Chondrocyte (in vitro differentiated cells): ENCODE results near the gene HECW1. TPM values are rescaled to one million over a fixed set of nuclear protein-coding genes. Genes with fewer than 3 reads are reported as not detected.

Experiments
- DNase-seq: peaks from one replicate; pipeline ENCODE4 v3.0.0; 2021; ENCODE audit warnings: mixed read lengths, low spot score
- H3K27ac Mint-ChIP-seq: one replicate; pipeline ENCODE4 v1.8.0; 2021; ENCODE audit warnings: mild to moderate bottlenecking, moderate library complexity, mixed read lengths; ENCODE audit not compliant: unreplicated experiment
- H3K27me3 Mint-ChIP-seq: 2 replicates; pipeline ENCODE4 v1.8.0; 2021; ENCODE audit warnings: low read depth, mixed read lengths
- H3K36me3 Mint-ChIP-seq: 2 replicates; pipeline ENCODE4 v1.8.0; 2021; ENCODE audit warnings: low read depth, mixed read lengths
- H3K4me1 Mint-ChIP-seq: 2 replicates; pipeline ENCODE4 v1.8.0; 2021; ENCODE audit warnings: low read depth, mild to moderate bottlenecking, mixed read lengths
- H3K4me3 Mint-ChIP-seq: one replicate; pipeline ENCODE4 v1.8.0; 2021; ENCODE audit warnings: mild to moderate bottlenecking, moderate library complexity, mixed read lengths; ENCODE audit not compliant: unreplicated experiment
- H3K9me3 Mint-ChIP-seq: 2 replicates; pipeline ENCODE4 v1.8.0; 2021; ENCODE audit warnings: low read depth, mixed read lengths
- CTCF ChIP-seq: fragments of 200-600 bp; sonication (generic); IDR thresholded peaks from 2 replicates; pipeline ENCODE4 v1.5.0; 2021; ENCODE audit warnings: antibody characterized with exemption, mild to moderate bottlenecking, moderate library complexity
- total RNA-seq: library from RNA; stranded (reverse); gene quantifications from 3 replicates; pipeline ENCODE4 v1.2.1, GENCODE V29; 2021

The HECW1 gene
- total RNA-seq, 1 donor from 2014 or later = 1.9 TPM

DNA sequence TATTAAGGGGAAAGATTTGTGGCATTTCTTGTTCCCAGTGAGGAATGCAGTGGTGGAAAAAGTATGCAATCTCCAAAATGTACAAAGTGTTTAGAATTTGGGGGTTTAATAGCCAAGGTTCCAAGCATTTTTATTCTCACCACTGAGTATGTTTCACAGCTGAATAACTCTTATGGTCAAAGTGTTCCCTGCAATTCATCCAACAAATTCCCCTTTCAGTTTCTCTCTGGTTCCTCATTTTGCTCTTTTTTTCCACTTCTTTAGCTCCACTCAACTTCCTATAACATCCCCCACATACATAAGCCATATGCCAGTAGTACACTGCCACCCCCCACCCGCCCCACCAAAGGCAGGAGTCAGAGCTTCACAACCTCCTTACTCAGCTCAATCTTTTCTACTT is 4.6 kb downstream of the HECW1 start:
- Mint-ChIP-seq H3K36me3 (no peaks in the 10 kb centered on the region), H3K9me3 (no peaks in the 10 kb centered on the region), H3K27me3 (peaks cover 10% of the 10 kb centered on the region), H3K4me1 (peaks cover 46% of the 10 kb centered on the region), H3K27ac (peak overlapping the region; percentile 79), H3K4me3 (no peak overlapping the region)
- no peak for DNase-seq
- TF ChIP-seq CTCF = no peak

DNA sequence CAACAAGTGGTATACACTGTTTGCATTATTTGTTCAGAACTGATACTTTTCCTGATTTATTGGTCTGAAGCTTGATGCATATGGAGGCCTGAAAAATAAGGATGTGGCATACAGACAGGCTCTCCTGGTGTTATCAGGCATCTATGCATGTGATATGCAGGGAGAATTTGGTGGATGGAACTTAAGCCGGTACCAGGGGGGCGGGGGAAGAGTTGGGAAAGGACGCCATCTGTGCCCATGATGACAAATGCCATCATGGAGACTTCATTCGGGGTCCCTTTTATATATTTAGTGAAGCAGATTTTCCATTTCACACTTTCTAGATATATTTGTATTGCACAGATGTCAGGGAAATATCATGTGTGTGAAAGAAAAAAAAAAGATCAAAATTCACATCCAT is 5.4 kb downstream of the HECW1 start:
- peaks cover 9% of the 10 kb centered on the region for H3K27me3 Mint-ChIP-seq

GRCh38 chr7:43118313-43118712 is 5.9 kb downstream of the HECW1 start:
- no peak for TF ChIP-seq CTCF
- Mint-ChIP-seq H3K4me3 (no peak overlapping the region), H3K36me3 (no peaks in the 10 kb centered on the region), H3K27me3 (peaks cover 9% of the 10 kb centered on the region), H3K9me3 (no peaks in the 10 kb centered on the region), H3K4me1 (peaks cover 44% of the 10 kb centered on the region), H3K27ac (no peak overlapping the region)
- no peak for DNase-seq

More for the DNA sequence above, 5.4 kb downstream of the HECW1 start:
- no peak overlapping the region for H3K27ac Mint-ChIP-seq
- DNase-seq = no peak
- no peaks in the 10 kb centered on the region for H3K9me3 Mint-ChIP-seq
- TF ChIP-seq CTCF = no peak
- no peak overlapping the region for H3K4me3 Mint-ChIP-seq
- H3K4me1 Mint-ChIP-seq = peaks cover 44% of the 10 kb centered on the region
- no peaks in the 10 kb centered on the region for H3K36me3 Mint-ChIP-seq

DNA sequence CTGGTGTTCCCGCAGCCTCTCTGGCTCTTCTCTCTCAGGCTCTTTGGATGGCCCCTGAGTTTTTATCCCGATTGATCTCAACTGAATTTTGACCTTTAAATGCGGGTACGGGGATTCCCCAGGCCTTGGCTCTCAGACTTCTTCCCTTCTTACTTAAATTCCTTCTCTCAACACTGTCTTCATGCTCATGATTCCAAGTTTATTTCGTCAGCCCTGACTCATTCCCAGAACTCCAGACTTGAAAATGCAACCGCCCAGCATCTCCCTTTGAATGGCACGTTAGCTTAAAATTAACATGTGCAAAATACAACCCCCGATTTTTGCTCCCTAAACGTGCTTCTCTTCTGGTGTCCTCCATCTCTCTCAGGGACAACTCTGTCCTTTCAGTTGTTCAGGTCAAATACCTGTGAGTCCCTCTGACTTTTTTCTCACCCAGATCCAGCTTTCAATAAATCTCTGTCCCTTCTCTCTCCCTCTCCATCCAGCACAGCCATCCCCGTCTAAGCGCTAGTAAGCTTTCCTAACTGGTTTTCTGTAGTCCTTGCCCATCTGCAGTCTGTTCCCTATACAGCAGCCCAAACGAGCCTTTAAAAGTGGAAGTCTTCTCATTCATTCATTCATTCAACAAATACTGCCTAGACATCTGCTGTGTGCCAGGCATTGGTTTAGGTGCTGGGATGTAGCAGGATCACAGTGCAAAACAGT is 7.1 kb downstream of the HECW1 start:
- no peak overlapping the region for H3K4me3 Mint-ChIP-seq
- no peaks in the 10 kb centered on the region for H3K9me3 Mint-ChIP-seq
- peaks cover 35% of the 10 kb centered on the region for H3K4me1 Mint-ChIP-seq
- H3K27me3 Mint-ChIP-seq = peaks cover 1% of the 10 kb centered on the region
- no peak for TF ChIP-seq CTCF
- H3K36me3 Mint-ChIP-seq = no peaks in the 10 kb centered on the region
- H3K27ac Mint-ChIP-seq = no peak overlapping the region
- no peak for DNase-seq

GRCh38 chr7:43121973-43122372 is 9.5 kb downstream of the HECW1 start:
- Mint-ChIP-seq H3K4me1 (peaks cover 19% of the 10 kb centered on the region), H3K36me3 (no peaks in the 10 kb centered on the region), H3K4me3 (no peak overlapping the region), H3K9me3 (no peaks in the 10 kb centered on the region), H3K27ac (no peak overlapping the region), H3K27me3 (no peaks in the 10 kb centered on the region)
- no peak for TF ChIP-seq CTCF
- DNase-seq = no peak
